GM23338 (cell line): Measurements from ENCODE around the gene TOX2. TPM values are rescaled to one million over a fixed set of nuclear protein-coding genes. Genes with fewer than 3 reads are reported as not detected.

Experiments
- ATAC-seq: fragments of 200-7000 bp; cut with Tn5 transposase; 3 replicates; pipeline ENCODE4 v1.9.1; 2020
- DNase-seq: peaks from one replicate; pipeline ENCODE4 v3.0.0-alpha.2; 2015; ENCODE audit warnings: low spot score
- H2AFZ ChIP-seq: fragments of 200-600 bp; sonication (generic); 2 replicates; pipeline ENCODE4 v1.8.0; 2016; ENCODE audit warnings: antibody characterized with exemption, mild to moderate bottlenecking, moderate library complexity
- H3F3A ChIP-seq: fragments of 200-600 bp; sonication (generic); replicated peaks from 2 replicates; pipeline ENCODE4 v1.8.0; 2017; ENCODE audit warnings: antibody characterized with exemption, mixed run types, low read depth
- H3K27ac ChIP-seq: fragments of 200-600 bp; sonication (generic); 2 replicates; pipeline ENCODE4 v1.6.1; 2016; ENCODE audit warnings: low read depth
- H3K27me3 ChIP-seq: fragments of 200-600 bp; sonication (generic); 2 replicates; pipeline ENCODE4 v1.8.0; 2016; ENCODE audit warnings: mild to moderate bottlenecking, mixed run types, moderate library complexity; ENCODE audit not compliant: insufficient read depth
- H3K36me3 ChIP-seq: fragments of 200-600 bp; sonication (generic); 2 replicates; pipeline ENCODE4 v1.8.0; 2016; ENCODE audit warnings: mild to moderate bottlenecking; ENCODE audit not compliant: insufficient read depth
- H3K4me1 ChIP-seq: fragments of 200-600 bp; sonication (generic); 2 replicates; pipeline ENCODE4 v1.8.0; 2016; ENCODE audit warnings: mild to moderate bottlenecking, moderate library complexity; ENCODE audit not compliant: insufficient read depth
- H3K4me2 ChIP-seq: fragments of 200-600 bp; sonication (generic); 2 replicates; pipeline ENCODE4 v1.7.1; 2017; ENCODE audit warnings: mixed run types
- H3K4me3 ChIP-seq: fragments of 200-600 bp; sonication (generic); 2 replicates; pipeline ENCODE4 v1.6.1; 2016; ENCODE audit warnings: mixed run types
- H3K79me2 ChIP-seq: fragments of 200-600 bp; sonication (generic); replicated peaks from 2 replicates; pipeline ENCODE4 v1.8.0; 2017; ENCODE audit warnings: mild to moderate bottlenecking; ENCODE audit not compliant: insufficient read depth
- H3K9me2 ChIP-seq: fragments of 200-600 bp; sonication (generic); 2 replicates; pipeline ENCODE4 v1.8.0; 2017; ENCODE audit not compliant: insufficient read depth
- H4K20me1 ChIP-seq: fragments of 200-600 bp; sonication (generic); replicated peaks from 2 replicates; pipeline ENCODE4 v1.8.0; 2017; ENCODE audit warnings: mild to moderate bottlenecking; ENCODE audit not compliant: insufficient read depth
- H3K27ac Mint-ChIP-seq: 2 replicates; pipeline ENCODE4 v1.8.0; 2020; ENCODE audit warnings: inconsistent platforms, mild to moderate bottlenecking, moderate library complexity, mixed read lengths
- H3K27me3 Mint-ChIP-seq: 3 replicates; pipeline ENCODE4 v1.8.0; 2022; ENCODE audit warnings: low read depth, mild to moderate bottlenecking, moderate library complexity, mixed read lengths, inconsistent platforms; ENCODE audit not compliant: insufficient read depth, poor library complexity
- H3K36me3 Mint-ChIP-seq: 3 replicates; pipeline ENCODE4 v1.8.0; 2021; ENCODE audit warnings: low read depth, mild to moderate bottlenecking, inconsistent platforms, moderate library complexity, mixed read lengths
- H3K4me1 Mint-ChIP-seq: 3 replicates; pipeline ENCODE4 v1.8.0; 2020; ENCODE audit warnings: mild to moderate bottlenecking, inconsistent platforms, mixed read lengths
- H3K4me3 Mint-ChIP-seq: 3 replicates; pipeline ENCODE4 v1.8.0; 2021; ENCODE audit warnings: moderate library complexity, mild to moderate bottlenecking, inconsistent platforms, mixed read lengths
- H3K9me3 Mint-ChIP-seq: 3 replicates; pipeline ENCODE4 v1.8.0; 2020; ENCODE audit warnings: moderate library complexity, mild to moderate bottlenecking, inconsistent platforms, mixed read lengths
- CTCF ChIP-seq, 2 experiments: fragments of 200-600 bp in 1 of 2; sonication (generic) in 1 of 2; conservative IDR thresholded peaks; 2 replicates each; pipeline versions ENCODE4 v1.5.1 to v1.6.1; 2016 to 2017; ENCODE audit warnings: antibody characterized with exemption in 2 of 2, low read depth in 2 of 2, mild to moderate bottlenecking in 2 of 2, moderate library complexity in 1 of 2
- NANOG ChIP-seq: IDR thresholded peaks from 2 replicates; pipeline ENCODE4 v1.6.1; 2016; ENCODE audit warnings: antibody characterized with exemption, borderline replicate concordance
- POLR2AphosphoS5 ChIP-seq: IDR thresholded peaks from 2 replicates; pipeline ENCODE4 v1.6.1; 2016; ENCODE audit warnings: antibody characterized with exemption, low read depth
- ZNF331 ChIP-seq: fragments of 250-450 bp; sonication (Bioruptor Pico); IDR thresholded peaks from 2 replicates; pipeline ENCODE4 v1.5.0; 2020; ENCODE audit warnings: low read depth, mild to moderate bottlenecking, moderate library complexity
- polyA plus RNA-seq: library from polyadenylated mRNA; unstranded; fragments of >200 nt; fragmentation: Nextera tagmentation; extraction: Ambion mirVana; gene quantifications from 2 replicates; pipeline ENCODE4 v1.2.1, GENCODE V29; 2016
- total RNA-seq: library from RNA; depleted of rRNA; stranded (reverse); fragments of >200 nt; shearing (Covaris generic); gene quantifications from 2 replicates; pipeline ENCODE4 v1.2.3, GENCODE V29; 2014
- TF ChIP-seq, protein P1 (sequence below): IDR thresholded peaks from one replicate; pipeline ENCODE4 v1.6.1; 2018; ENCODE audit warnings: antibody characterized with exemption; ENCODE audit not compliant: unreplicated experiment
- TF ChIP-seq, protein P2 (sequence below): IDR thresholded peaks from 2 replicates; pipeline ENCODE4 v1.6.1; 2016; ENCODE audit warnings: antibody characterized with exemption
- TF ChIP-seq, protein P3 (sequence below): fragments of 250-450 bp; sonication (Bioruptor Pico); IDR thresholded peaks from 2 replicates; pipeline ENCODE4 v1.5.0; 2020; ENCODE audit warnings: mild to moderate bottlenecking, moderate library complexity

TOX2 gene
- total and polyA plus RNA-seq, 2 experiments from 2014 or later = 1.4 to 1.5 TPM

DNA sequence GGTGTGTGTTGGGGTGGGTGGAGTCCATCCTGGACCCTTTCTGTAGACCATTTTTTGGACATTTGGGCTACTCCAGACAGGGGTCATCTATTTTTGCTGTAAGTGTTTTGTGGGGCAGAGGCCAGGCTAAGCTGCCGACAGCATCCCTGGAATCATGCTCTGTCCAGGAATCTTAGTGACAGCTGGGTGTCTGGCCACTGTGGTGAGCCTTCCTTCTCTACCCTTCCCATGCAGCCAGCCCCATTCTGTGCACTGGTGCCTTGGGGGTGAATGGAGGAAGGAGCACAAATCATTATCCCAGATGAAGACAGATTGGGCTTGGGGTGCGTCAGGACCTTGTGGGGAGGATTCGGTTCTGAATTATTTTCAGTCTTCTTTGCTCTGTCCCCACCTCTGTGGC lies 20.2 kb downstream of the TOX2 start (continued):
- TF ChIP-seq, protein P1, sequence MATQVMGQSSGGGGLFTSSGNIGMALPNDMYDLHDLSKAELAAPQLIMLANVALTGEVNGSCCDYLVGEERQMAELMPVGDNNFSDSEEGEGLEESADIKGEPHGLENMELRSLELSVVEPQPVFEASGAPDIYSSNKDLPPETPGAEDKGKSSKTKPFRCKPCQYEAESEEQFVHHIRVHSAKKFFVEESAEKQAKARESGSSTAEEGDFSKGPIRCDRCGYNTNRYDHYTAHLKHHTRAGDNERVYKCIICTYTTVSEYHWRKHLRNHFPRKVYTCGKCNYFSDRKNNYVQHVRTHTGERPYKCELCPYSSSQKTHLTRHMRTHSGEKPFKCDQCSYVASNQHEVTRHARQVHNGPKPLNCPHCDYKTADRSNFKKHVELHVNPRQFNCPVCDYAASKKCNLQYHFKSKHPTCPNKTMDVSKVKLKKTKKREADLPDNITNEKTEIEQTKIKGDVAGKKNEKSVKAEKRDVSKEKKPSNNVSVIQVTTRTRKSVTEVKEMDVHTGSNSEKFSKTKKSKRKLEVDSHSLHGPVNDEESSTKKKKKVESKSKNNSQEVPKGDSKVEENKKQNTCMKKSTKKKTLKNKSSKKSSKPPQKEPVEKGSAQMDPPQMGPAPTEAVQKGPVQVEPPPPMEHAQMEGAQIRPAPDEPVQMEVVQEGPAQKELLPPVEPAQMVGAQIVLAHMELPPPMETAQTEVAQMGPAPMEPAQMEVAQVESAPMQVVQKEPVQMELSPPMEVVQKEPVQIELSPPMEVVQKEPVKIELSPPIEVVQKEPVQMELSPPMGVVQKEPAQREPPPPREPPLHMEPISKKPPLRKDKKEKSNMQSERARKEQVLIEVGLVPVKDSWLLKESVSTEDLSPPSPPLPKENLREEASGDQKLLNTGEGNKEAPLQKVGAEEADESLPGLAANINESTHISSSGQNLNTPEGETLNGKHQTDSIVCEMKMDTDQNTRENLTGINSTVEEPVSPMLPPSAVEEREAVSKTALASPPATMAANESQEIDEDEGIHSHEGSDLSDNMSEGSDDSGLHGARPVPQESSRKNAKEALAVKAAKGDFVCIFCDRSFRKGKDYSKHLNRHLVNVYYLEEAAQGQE = no peak
- TF ChIP-seq, protein P2, sequence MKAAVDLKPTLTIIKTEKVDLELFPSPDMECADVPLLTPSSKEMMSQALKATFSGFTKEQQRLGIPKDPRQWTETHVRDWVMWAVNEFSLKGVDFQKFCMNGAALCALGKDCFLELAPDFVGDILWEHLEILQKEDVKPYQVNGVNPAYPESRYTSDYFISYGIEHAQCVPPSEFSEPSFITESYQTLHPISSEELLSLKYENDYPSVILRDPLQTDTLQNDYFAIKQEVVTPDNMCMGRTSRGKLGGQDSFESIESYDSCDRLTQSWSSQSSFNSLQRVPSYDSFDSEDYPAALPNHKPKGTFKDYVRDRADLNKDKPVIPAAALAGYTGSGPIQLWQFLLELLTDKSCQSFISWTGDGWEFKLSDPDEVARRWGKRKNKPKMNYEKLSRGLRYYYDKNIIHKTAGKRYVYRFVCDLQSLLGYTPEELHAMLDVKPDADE = no peak

DNA sequence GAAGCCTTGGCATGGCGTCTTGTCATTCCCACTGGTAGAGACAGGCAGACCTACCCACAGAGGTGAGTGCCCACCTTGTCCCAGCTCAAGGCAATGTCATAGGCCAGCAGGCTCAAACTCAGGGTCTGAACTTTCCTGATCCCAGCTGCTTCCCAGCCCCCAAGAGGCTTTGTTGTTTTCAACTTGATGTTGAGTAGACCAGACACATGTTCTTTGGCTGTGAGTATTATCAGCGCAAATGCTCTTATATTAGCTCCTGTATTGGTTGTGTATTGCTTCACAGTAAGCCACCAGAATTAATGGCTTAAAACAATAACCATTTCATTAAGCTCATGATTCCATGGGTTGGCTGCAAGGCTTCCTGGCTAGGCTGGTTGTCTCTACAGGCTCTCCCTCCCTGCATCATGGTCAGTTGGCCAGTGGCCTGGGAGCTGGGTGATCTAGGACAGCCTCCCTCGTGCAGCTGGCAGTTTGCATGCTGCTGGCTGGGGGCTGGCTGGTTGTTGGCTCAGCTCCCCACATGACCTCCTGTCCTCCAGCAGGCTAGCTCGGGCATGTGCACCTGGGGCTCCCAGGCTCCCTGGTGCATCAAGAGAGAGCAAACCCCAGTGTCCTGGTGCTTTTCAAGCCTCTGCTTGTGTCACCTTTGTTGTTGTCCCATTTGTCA lies 21.6 kb downstream of the TOX2 start:
- H3F3A ChIP-seq = no peaks in the 10 kb centered on the region
- no peaks in the 10 kb centered on the region for H3K9me2 ChIP-seq
- DNase-seq = no peak
- no peak overlapping the region for H2AFZ ChIP-seq
- H3K36me3 Mint-ChIP-seq = no peaks in the 10 kb centered on the region
- no peaks in the 10 kb centered on the region for H4K20me1 ChIP-seq
- no peak overlapping the region for H3K4me2 ChIP-seq
- H3K27ac ChIP-seq = no peak overlapping the region
- no peak overlapping the region for H3K4me3 ChIP-seq
- peaks cover 6% of the 10 kb centered on the region for H3K27me3 Mint-ChIP-seq
- no peak for ATAC-seq
- no peaks in the 10 kb centered on the region for H3K27me3 ChIP-seq
- no peaks in the 10 kb centered on the region for H3K79me2 ChIP-seq
- H3K4me1 Mint-ChIP-seq = peaks cover 12% of the 10 kb centered on the region; the same call in 2 of the 3 replicates
- H3K9me3 Mint-ChIP-seq = no peaks in the 10 kb centered on the region; the same call in 2 of the 3 replicates
- no peak overlapping the region for H3K4me3 Mint-ChIP-seq
- H3K36me3 ChIP-seq = no peaks in the 10 kb centered on the region
- H3K27ac Mint-ChIP-seq = no peak overlapping the region
- H3K4me1 ChIP-seq = no peaks in the 10 kb centered on the region
- TF ChIP-seq CTCF (conservative IDR thresholded peaks at IDR 0.05; ENCODE audit: low read depth in 2 of 2) = no peak
- TF ChIP-seq, protein P3, sequence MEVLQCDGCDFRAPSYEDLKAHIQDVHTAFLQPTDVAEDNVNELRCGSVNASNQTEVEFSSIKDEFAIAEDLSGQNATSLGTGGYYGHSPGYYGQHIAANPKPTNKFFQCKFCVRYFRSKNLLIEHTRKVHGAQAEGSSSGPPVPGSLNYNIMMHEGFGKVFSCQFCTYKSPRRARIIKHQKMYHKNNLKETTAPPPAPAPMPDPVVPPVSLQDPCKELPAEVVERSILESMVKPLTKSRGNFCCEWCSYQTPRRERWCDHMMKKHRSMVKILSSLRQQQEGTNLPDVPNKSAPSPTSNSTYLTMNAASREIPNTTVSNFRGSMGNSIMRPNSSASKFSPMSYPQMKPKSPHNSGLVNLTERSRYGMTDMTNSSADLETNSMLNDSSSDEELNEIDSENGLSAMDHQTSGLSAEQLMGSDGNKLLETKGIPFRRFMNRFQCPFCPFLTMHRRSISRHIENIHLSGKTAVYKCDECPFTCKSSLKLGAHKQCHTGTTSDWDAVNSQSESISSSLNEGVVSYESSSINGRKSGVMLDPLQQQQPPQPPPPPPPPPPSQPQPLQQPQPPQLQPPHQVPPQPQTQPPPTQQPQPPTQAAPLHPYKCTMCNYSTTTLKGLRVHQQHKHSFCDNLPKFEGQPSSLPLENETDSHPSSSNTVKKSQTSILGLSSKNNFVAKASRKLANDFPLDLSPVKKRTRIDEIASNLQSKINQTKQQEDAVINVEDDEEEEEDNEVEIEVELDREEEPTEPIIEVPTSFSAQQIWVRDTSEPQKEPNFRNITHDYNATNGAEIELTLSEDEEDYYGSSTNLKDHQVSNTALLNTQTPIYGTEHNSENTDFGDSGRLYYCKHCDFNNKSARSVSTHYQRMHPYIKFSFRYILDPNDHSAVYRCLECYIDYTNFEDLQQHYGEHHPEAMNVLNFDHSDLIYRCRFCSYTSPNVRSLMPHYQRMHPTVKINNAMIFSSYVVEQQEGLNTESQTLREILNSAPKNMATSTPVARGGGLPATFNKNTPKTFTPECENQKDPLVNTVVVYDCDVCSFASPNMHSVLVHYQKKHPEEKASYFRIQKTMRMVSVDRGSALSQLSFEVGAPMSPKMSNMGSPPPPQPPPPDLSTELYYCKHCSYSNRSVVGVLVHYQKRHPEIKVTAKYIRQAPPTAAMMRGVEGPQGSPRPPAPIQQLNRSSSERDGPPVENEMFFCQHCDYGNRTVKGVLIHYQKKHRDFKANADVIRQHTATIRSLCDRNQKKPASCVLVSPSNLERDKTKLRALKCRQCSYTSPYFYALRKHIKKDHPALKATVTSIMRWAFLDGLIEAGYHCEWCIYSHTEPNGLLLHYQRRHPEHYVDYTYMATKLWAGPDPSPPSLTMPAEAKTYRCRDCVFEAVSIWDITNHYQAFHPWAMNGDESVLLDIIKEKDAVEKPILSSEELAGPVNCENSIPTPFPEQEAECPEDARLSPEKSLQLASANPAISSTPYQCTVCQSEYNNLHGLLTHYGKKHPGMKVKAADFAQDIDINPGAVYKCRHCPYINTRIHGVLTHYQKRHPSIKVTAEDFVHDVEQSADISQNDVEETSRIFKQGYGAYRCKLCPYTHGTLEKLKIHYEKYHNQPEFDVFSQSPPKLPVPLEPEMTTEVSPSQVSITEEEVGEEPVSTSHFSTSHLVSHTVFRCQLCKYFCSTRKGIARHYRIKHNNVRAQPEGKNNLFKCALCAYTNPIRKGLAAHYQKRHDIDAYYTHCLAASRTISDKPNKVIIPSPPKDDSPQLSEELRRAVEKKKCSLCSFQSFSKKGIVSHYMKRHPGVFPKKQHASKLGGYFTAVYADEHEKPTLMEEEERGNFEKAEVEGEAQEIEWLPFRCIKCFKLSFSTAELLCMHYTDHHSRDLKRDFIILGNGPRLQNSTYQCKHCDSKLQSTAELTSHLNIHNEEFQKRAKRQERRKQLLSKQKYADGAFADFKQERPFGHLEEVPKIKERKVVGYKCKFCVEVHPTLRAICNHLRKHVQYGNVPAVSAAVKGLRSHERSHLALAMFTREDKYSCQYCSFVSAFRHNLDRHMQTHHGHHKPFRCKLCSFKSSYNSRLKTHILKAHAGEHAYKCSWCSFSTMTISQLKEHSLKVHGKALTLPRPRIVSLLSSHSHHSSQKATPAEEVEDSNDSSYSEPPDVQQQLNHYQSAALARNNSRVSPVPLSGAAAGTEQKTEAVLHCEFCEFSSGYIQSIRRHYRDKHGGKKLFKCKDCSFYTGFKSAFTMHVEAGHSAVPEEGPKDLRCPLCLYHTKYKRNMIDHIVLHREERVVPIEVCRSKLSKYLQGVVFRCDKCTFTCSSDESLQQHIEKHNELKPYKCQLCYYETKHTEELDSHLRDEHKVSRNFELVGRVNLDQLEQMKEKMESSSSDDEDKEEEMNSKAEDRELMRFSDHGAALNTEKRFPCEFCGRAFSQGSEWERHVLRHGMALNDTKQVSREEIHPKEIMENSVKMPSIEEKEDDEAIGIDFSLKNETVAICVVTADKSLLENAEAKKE (CRISPR knock-in tag) = no peak
- no peak for TF ChIP-seq NANOG
- TF ChIP-seq, protein P1 = no peak
- no peak for TF ChIP-seq ZNF331 (CRISPR knock-in tag)
- no peak for TF ChIP-seq POLR2AphosphoS5
